Fibroblast of peridontal ligament (primary cell): ENCODE results near the gene GYPC.
"Not testable (repeated sequence)": the region's sequence is repeated elsewhere in the genome, so short reads cannot be mapped to it uniquely, and the experiment has no call there.

Experiments
- DNase-seq: peaks from one replicate; pipeline ENCODE4 v3.0.0-alpha.2; 2010; ENCODE audit errors: extremely low read depth

The GYPC gene, protein sequence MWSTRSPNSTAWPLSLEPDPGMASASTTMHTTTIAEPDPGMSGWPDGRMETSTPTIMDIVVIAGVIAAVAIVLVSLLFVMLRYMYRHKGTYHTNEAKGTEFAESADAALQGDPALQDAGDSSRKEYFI

DNA sequence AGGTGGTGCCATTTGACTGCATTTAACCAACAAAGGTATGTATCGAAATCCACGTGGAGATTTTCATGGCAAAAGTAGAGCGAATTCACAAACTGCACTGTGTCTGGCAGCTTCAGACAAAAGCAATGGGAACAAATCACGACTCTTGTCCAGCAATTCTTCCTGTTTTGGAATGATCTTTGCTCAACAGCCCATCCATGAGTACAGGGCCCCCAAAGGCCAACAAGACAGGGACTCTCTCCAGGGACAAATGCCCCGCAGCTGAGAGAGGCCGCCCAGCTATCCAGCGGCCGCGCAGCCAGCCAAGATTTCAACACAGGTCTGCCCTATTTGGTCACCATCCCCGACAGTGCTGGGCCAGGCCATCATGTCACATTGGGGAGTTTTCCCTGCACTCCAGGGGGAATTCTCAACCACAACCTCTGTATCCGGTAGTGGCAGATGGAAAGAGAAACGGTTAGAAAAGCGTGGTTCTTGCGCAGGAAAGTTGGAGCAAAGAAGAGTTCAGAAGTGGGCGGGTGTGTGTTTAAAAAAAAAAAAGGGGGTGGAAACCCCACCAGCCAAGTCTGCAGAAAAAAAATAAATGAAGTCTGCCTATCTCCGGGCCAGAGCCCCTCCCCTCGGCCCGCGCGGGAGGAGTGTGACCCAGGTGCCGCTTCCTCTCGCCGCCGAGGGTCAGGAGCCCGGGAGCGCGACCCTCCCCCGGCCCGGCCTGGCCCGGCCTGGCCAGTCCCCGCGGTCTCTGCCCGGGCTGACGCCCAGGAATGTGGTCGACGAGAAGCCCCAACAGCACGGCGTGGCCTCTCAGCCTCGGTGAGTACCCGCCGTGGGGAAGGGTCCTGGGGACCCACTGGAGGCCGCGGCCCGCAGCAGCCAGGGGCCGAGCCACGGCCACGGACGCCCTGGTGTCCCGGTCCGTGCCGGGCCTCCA is at the start of gene GYPC:
GYPC (plus strand) TSS at position 659 of the 931 bp plus-strand sequence; CDS start at position 765, 106 bp downstream.
- DNase-seq = peak; percentile 73

DNA sequence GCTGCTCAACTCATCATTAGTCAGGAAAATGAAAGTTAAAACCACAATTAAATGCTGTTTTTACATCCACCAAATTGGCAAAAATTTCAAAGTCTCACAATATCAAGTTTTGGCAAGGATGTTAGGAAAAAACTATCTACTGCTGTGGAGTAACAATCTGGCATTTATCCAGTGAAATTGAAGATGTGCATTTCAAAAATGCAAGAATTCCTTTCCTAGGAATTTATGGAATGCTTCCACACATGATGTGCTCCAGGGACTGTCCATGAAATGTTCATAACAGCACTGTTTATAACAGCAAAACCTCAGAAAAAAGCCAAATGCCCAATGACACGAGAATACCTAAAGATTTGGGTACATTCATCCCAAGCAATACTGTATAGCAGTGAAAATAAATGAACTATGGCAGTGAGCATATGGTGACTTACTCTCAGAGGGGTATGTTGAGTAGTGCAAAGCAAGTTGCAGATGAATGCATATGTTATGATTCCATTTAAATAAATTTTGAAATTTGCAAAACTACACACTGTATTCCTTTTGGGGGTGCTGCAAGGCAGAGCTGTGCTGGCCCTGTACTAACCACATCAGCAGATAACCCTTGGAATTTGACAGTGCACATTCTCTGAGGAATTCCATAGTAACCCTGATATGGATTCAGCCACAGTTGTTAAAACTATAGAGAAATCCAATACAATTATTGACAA is 41.3 kb upstream of the GYPC start:
- DNase-seq = peak; percentile 55

DNA sequence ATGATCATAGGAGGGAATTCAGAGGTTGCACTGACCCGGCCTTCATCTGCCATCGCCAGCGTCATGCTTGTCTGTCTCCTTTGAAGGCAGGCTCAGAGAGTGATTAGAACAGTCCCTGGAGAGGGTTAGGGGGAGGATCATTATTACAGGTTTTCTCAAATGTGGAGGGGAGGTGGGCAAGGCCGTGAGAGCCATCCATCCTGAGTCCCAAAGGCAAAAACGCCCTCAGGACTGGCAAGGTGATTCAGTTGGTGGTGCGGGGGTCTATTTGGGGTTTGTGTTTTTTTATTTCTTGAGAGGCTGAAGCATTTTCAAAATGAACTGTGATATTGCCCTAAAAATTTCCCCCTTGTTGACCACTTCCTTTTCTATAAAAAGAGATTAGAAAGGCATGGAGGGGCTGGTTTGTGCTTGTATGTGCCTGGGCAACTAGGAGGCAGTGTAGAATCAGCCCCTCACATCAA is 39.3 kb upstream of the GYPC start:
- no peak for DNase-seq

DNA sequence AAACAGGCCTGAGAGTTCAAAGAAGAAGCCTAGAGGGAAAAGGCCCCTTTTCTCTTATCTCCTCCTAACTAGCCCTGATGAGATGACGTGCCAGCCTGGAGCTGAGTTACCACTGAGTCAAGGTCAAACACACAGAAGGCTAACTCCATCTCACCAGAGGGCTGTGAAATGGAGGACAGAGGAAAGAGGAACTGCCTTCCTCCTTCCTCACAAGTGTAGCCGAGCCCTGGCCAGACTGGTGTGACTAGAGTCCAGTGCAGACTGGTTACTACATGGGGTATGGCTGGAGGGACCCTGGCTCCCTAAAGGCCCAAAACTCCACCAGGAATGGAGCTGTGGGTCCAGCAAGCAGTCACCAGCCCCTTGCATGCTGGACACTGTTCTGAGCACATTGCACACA is 35.7 kb upstream of the GYPC start:
- DNase-seq = no peak

DNA sequence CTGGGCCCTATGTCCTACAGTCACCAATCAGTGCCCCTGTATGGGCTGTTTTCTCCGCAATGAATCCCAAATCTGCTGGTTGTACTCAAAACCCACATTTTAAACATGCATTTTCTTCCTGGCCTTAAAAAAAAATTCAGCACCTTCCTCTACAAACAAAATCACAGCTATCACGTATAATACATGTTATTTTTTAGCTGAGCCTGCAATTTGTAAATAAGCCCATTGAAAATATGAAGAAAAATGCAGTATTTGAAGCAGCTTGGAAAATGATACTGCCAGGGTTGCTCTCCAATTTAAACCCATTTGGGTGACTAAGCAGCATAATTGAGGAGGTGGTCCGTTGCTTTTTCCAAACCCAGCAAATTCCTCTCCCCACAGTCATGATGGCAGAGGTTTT is 33.0 kb upstream of the GYPC start:
- no peak for DNase-seq

DNA sequence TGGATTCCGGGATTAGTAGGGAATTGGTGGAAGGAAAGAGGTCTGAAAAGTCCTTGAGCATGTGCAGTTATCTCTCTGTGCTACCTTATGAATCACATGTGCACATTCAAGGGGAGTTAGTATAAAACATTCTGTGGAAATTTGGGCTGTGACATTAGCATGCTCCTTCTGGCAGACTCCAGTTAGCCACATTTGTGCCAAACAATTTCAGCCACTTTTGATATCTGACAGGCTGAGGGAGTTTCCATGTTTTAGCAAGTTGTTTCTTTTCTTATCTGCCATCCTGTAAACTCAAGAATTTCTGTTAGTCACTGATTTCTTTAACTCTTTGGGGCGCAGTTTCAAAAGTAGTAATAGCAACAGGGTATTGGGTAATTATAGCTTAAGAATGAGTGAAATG is 28.3 kb upstream of the GYPC start:
- no peak for DNase-seq

DNA sequence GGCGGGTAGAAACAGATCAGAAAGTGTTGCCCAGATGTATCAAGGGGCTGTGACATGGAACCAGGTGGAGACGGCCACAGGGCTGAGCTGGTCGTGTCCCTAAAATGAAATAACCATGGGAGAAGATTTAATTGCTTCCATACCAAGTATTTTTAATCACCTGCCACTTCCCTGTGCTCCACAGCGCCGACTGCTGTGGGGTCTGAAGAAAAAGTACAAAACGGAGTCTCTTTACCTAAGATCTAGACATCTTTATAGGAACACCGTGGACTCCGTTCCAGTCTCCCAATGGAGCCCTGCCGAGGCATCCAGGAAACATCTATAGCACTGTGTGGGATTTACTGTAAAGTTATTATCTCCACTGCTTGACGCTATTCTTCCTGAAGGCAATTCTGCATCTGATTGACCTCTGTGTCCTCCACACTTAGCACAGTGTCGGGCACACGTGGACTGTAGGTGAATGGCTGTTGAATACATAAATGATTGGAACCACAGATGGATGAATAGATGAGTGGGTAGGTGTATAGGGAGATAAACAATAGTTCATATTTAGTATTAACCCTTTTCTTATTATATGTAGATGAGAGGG is 21.6 kb upstream of the GYPC start:
- DNase-seq = no peak

DNA sequence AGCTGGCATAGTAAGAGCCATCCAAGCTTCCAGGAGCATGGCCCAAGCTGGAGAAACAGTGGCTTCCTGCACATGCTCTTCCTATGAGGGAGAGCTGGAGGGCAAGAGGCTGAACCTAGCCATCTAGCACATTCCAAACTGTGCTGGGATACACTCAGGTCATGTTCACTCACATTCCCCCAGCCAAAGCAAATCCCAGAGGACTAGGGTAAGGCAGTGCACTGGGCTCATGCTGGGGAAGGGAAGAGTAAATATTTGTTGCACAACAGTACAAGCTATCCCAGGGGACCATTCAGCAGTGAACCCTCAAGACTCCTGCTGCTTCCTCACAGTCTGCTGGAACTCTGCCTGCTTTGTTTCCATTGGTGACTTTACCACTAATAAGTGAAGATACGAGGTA is 20.7 kb upstream of the GYPC start:
- DNase-seq = peak; percentile 34

DNA sequence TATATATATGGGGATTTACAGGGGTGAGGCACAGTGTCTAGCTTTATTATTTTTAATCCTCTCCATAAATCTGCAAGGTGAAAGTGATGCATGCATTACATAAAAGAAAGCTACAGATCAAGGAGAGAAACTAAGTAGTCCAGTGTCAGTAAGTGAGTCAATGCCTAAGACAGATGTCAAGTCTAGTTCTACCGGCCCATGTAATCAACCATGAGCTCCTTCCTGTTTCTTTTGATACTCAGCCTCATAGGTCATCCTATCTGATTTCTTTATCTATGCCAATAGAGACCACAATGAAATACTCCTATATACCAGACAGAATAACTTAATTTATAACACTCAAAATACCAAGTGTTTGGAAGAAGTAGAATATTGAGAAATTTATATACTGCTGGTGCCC is 20.2 kb upstream of the GYPC start:
- no peak for DNase-seq

DNA sequence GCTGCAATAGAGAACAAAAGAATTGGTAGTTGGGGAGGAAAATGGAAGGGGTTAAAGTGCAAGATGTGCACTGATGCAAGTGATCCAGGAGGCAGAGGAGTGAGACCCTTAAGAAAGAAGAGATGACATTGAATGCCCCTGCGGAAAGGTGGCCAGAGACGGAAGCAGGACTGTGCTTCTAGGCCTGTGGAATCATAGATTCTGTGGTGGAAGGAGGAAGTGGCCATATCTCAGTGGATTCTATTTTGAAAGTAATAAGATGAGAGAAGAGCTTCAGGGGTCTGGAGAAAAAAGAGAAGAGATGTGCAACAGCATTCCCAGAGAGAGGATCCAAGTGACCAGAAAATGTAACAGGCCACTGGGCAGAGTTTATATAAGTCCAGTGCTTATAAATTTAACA is 18.6 kb upstream of the GYPC start:
- no peak for DNase-seq

DNA sequence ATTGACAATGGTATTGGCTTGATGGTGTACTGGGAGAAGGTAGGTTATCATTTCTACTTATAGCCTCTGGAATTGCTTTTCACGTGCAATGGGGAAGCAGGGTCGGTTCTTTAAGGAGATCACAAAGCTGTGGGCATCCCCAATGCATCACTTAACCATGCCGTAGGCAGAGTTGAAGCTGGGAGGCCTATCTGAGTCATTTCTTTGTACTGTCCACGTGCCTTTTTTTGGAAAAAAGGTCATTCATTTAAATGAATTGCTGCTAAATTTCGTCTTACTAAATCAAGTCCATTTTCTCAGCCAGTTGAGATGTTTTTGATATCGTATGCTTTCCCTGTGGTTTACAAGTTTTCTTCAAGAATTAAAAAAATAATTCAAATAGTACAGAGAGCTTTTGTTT is 17.2 kb upstream of the GYPC start:
- no peak for DNase-seq

DNA sequence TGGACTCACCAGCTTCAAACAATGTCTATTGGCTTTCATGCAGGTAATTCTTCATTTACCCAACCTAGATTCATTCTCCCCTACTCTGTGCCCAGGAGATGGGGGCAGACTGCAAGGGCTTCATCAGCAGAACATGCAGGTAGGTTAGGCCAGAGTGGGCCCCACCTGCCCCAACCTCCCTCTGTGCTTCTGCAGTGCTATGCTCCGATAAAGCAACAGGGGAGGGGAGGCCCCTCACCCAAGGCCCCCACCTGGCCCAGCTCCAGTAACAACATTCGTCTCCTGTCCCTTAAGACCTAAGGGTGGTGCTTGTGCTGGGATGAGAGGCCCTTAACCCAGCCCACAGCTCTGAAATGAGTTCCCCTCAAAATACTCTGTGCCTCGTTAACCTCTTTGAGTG is 16.7 kb upstream of the GYPC start:
- no peak for DNase-seq

DNA sequence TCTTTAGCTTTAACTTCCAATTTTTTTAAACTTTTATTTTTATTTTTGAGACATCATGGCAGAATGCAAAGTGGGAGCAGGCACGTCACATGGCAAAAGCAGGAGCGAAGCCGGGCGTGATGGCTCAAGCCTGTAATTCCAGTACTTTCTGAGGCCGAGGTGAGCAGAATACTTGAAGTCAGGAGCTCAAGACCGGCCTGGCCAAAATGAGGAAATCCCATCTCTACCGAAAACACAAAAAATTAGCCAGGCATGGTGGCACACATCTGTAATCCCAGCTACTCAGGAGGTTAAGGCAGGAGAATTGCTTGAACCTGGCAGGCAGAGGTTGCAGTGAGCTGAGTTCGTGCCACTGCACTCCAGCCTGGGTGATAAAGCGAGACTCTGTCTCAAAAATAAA is 14.7 kb upstream of the GYPC start:
- DNase-seq = not testable (repeated sequence)

DNA sequence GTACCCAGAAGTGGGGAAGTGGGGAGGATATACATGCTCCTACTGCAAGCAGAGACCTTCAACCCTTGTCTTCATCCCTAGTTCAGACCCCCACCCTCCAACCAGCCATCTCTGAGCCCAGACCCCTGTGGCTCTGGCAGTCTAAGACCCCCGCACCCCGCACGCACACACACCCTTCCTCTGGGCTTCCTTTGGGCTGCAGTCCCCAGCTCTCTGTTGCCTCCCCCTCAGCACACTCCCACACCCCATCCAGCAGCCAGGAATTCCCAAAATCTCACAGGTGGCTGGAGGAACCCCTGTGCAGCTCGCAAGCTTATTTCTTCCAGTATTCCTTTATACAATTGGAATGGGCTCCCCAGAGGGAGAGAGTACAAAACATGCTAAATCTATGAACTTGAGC is 13.9 kb upstream of the GYPC start:
- DNase-seq = no peak

DNA sequence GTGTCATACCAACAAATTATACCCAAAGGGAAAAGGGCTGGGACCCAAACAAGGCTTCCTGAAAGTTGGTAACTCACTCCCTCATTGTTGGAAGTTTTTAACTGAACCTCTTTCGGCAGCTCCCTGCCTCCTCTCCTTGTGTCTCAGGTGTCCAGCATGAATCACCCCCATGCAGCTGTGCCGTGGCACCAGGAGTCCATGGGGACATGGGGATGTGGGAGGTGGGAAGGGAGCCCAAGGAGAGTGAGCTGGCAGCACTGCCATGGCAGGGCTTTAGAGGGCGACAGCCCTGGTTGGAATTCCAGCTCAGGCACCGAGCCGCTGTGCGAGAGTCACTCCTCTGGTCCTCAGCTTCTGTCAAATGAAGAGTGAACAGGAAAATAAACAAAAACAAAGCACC is 12.5 kb upstream of the GYPC start:
- no peak for DNase-seq

DNA sequence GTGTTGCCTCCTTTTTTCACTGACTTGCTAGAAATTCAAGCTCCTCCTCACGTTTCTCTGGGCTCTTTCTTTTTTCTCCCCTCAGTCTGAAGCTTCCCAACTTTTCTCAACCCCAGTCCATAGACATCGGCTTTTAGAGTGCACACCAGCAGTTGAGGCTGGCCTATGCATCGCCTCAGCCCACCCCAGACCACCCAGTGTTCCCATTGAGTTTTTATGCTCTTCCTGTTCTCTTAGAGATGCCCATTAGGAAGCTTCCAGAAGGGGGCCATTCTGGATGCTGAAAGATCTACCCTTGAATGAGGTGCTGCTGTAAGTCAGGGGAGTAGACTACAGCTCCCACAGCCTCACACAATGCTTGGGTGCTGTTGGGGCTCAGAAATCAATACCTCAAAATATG is 12.0 kb upstream of the GYPC start:
- DNase-seq = no peak

DNA sequence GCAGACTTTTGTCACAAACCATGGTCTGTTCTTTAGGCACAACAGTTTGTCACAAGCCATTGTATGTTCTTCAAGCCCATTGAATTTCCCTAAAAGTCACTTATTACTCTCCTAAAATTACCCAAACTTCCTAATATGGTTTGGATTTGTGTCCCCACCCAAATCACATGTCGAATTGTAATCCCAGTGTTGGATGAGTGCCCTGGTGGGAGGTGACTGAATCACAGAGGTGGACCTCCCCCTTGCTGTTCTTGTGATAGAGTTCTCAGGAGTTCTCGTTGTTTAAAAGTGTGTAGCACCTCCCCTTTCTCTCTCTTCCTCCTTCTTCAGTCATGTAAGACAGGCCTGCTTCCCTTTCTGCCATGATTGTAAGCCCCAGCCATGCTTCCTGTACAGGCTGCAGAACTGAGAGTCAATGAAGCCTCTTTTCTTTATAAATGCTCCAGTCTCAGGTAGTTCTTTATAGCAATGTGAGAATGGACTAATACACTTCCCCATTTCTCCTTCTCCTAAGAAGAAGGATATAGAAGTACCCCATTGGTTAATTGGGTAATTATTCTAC is 11.2 kb upstream of the GYPC start:
- no peak for DNase-seq

DNA sequence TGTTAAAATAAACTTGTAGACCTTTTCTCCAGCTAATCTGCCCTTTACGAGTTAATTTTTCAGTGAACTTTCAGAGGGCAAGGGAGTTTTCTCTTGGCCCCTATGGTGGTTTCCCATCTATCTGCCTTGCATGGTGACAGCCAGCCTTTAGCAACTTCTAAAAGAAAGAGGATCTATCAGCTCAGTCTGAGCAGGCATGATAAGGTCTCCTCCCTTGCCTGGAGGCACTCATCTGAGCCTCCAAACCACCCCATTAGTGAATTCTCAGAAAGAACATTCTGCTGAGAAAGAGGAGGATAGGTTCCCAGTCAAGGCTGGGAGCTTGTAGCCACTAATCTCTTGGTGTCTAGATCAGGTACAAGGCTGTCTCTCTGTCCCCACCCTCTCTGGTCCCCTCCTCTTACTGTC is 10.7 kb upstream of the GYPC start:
- DNase-seq = no peak

DNA sequence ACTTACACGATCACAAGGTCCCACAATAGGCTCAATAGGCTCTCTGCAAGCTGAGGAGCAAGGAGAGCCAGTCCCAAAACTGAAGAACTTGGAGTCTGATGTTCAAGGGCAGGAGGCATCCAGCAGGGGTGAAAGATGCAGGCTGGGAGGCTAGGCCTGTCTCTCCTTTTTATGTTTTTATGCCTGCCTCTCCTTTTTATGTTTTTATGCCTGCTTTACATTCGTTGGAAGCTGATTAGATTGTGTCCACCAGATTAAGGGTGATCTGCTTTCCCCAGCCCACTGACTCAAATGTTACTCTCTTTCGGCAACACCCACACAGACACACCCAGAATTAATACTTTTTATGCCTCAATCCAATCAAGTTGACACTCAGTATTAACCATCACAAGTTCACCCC is 9.9 kb upstream of the GYPC start:
- DNase-seq = no peak

DNA sequence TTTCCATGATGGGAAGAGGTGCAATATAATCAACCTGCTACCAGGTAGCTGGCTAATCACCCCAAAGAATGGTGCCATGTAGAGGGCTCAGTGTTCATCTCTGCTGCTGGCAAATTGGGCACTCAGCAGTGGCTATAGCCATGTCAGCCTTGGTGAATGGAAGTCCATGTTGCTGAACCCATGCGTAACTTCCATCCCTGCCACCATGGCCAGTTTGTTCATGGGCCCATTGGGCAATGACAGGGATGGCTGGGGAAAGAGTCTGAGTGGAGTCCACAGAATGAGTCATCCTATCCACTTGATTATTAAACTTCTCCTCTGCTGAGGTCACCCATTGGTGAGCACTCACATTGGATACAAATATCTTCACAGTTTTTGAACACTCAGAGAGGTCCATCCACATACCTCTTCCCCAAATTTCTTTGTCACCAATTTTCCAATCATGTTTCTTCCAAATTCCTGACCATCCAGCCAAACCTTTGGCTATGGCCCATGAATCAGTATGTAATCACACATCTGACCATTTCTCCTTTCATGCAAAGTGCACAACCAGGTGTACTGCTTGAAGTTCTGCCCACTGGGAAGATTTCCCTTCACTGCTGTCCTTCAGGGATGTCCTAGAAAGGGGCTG is 8.1 kb upstream of the GYPC start:
- DNase-seq = not testable (repeated sequence)

DNA sequence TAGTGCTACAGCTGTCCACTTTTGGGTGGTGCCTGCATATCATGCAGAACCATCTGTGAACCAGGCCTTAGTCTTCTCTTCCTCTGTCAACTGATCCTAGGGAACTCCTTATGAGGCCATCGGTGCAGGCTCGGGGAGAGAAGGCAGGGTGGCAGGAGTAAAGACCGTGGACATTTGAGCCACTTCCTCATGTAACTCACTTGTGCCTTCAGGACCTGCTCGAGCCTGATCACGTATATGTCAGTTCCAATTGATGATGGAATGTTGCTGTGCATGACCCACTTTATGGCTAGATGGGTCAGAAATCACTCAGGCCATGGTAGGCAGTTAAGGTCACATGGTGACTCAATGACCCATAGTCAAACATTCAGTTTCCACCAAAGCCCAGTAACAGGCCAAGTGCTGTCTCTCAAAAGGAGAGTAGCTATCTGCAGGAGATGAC is 7.6 kb upstream of the GYPC start:
- not testable (repeated sequence) for DNase-seq

DNA sequence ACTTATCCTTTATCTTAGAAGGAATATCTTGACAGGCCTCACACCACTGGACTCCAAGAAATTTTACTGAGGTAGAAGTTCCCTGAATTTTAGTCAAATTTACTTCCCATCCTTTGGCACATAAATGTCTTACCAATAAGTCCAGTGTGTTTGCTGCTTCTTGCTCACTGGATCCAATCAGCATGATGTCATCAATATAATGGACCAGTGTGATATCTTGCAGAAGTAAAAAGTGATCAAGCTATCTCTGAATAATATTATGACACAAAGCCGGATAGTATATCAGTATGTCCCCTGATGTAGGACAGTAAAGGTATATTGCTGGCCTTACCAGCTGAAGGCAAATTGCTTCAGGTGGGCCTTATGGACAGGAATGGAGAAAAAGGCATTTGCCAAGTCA is 6.9 kb upstream of the GYPC start:
- no peak for DNase-seq
